HG03520 (cell line): ENCODE results near the gene CCDC136.

ENCODE experiments used
- ATAC-seq: cut with Tn5 transposase; IDR thresholded peaks from one replicate; pipeline ENCODE4 v1.9.1; 2021; ENCODE audit warnings: mild to moderate bottlenecking, moderate library complexity; ENCODE audit not compliant: unreplicated experiment

CCDC136 gene

DNA sequence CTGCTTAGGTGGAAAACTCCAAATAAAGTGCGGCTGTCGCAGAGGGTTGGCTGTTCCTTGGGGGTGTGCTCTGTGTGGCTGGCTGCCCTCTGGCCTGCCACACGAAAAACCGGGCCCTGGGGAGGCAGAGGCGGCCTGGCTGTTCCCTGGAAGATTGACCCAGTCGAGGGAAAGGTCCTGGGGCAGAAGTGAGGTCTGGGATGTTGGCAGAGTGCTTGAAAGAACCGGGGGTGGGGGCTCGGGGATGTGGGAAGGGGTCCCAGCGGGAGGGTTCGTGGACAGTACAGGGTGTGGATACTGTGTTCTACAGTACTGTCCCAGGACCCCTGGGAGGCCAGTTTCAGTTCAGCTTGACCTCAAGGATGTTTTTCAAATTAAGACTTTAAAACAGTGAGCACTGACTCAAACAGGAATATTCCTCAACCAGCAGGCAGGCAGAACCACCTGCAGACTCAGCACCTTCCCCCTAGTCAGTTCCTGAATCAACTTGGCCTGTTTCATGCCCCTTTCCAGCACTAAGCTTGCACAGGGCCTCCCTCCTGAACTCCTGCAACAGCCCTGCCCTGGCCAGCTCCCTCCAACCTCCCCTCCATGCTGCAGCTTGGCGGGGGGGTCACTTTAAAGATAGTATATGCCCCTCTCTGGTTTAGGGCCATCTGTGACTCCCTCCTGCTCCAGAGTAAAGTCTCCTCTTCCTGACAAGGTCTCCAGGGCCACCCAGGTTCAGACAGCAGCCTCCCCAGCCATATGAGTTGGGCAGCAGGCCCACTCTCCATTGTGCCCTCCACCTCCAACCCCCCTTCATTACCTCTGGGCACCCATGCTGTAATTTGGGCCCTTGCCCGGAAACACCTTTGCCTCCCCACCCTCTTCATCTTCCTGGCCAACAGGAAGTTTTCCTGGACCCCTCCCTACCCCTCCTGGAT, 67.7 kb downstream of the CCDC136 start:
- ATAC-seq = no peak

DNA sequence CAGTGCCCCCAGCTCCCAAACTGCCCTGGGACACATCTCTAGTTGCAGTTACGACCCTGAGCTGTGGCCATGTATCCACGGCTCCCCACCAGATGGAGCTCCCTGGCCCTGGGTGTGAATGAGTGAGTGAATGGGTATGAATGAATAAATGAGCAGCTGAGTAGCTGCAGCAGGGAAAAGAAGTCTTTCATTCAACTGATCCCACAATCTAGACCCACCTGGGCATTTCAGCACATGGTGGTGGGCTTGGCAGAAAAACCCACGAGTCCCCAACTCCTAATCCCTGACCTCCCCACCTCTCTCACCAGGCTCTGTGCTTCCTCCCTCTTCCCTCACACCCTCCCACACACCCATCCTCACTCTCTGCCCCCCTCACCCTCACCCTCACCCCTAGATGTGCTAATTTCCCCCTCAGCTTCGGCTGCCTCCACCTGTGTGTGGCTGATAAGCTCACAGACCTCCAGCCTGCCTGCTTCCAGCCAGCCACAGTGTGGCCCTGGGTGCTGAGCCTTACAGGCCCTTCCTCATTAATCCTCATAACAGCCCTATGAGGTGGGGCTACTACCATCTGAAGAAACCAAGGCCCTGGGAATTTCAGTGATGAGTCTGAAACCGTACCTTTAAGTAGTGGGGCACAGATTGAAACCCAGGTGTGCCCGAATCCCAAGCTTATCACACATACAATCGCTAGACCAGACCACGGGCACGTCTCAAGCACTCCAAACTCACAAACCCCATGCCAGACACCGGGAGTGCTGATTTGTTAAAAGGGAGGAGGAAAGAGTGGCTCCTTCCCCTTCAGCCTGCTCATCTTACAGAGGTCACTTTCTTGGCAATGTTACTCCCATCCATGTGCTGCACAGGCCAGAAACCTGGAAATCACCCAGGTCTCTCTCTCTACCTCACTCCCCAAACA, 68.6 kb downstream of the CCDC136 start:
- ATAC-seq = no peak

DNA sequence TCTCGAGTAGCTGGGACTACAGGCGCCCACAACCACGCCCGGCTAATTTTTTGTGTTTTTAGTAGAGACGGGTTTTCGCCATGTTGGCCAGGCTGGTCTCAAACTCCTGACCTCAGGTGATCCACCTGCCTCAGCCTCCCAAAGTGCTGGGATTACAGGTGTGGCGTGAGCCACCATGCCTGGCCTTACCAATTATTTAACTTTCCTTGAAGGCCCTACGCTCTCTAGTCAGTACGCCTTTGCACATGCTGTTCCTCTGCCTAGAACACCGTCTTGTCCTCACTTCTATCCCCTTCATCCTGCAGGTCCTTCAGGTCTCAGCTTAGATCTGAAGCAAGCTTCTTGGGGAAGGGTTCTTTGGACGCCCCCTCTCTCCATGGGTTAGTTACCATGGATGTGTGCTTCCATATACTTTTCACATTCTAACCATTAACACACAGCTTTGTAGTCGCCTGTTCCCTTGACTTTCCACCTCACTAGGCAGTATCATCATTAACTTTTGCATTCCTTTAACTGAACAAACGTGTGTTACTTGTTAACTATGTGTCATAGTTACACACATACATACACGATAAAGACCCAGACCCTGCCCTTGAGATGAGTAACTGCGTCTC, 70.3 kb downstream of the CCDC136 start:
- no peak for ATAC-seq

DNA sequence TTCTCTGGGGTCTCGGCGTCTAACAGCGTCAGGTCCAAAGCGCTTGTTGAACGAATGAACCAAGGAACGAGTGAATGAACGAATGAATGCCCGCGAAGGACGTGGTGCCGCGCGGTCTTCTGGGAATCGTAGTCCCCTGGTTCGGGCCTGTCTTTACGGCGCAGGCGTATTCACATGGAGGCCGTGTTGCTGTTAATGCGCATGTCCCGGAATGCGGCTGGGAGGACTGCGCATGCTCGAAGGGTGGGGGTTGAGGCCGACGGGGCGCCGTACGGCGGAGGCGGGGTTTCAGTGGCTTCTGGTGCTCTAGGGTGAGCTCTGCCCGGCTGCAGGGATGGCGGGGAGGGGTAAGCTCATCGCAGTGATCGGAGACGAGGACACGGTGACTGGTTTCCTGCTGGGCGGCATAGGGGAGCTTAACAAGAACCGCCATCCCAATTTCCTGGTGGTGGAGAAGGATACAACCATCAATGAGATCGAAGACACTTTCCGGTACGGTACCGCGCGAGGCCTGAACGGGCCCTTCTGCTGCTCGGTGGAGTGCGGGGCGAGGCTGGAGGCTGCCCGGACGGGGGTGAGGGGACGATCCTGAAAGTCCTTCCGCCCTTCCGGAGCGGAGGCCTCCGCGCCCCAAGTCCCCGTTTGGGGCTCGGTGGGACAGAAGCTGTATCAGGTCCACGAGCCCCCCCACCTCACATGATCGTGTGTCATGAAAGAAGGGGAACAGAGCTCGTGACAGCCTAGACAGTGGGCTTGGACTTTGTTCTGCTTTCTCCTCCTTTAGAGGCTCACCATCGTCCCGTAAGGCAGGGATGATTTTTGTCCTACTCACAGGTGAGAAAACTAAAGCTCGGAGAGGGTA, 71.0 kb downstream of the CCDC136 start, which contains the start of gene ATP6V1F:
ATP6V1F (plus strand) TSS at position 286 of the 862 bp plus-strand sequence; CDS start at position 335, 49 bp downstream.
- peak; percentile 74 for ATAC-seq

DNA sequence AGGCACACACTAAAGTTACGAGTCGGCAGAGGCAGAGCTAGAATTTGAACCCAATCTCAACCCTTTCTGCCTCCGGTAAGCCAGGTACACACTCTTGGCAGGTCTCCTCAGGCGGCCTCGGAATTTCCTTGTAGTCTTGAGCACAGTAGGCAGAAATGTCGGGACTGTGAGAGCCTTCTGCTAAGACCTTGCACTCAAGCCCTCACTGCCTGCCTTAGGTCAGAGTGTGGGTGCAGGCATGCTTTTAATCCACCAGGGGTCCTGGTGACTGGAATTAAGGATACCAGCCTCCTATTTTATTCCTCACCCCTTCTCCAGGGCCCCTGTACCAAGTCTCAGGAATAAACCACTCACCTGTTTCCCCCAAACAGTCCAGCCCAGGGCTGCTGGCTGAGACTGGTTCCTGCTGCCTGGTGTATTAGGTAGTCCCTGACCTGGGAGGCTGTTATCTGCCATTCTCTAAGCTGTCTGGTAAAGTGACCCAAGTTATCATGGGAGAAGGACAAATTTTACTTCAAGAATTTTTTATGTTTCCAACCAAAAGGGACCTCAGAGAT, 71.7 kb downstream of the CCDC136 start:
- ATAC-seq = peak; percentile 34

DNA sequence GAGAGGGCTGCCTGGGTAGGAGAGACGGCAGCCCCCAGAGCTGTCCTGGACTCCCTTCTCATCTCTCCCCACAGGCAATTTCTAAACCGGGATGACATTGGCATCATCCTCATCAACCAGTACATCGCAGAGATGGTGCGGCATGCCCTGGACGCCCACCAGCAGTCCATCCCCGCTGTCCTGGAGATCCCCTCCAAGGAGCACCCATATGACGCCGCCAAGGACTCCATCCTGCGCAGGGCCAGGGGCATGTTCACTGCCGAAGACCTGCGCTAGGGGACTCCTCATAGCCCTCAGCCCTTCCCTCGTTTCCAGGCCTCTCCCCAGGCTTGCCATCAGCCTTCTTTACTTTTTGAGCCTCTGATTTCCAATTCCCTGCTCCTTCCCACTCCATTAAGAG, 73.5 kb downstream of the CCDC136 start:
- ATAC-seq = no peak

DNA sequence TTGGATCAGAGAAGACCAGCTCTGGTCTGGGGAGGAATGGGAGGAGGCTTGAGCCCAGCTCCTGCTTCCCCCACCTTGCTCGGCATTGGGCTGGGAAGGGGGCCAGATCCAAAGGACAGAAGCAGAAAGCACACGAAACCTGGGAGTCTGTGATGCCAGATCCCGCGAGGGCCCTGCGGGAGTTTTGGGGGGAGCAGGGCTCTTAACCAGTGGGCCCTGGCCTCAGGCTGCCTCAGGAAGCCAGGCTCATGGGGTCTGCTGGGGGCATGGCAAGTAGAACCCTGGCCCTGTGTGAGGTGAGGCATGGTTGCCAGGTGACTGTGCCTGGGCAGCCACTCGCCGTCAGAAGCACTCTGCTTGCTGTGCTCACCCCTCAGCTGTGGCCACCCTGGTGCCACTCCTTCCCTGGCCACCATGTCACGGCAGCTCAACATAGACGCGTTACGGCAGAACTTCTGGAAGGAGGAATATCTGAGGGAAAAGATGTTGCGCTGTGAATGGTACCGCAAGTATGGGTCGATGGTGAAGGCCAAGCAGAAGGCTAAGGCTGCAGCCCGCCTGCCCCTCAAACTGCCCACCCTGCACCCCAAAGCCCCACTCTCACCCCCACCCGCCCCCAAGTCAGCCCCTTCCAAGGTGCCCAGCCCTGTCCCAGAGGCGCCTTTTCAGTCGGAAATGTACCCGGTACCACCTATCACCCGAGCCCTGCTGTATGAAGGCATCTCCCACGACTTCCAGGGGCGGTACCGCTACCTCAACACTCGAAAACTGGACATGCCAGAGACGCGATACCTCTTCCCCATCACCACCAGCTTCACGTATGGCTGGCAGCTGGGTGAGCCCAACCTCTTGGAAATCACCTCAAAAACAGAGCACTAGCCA, 74.5 kb downstream of the CCDC136 start:
- ATAC-seq = no peak

DNA sequence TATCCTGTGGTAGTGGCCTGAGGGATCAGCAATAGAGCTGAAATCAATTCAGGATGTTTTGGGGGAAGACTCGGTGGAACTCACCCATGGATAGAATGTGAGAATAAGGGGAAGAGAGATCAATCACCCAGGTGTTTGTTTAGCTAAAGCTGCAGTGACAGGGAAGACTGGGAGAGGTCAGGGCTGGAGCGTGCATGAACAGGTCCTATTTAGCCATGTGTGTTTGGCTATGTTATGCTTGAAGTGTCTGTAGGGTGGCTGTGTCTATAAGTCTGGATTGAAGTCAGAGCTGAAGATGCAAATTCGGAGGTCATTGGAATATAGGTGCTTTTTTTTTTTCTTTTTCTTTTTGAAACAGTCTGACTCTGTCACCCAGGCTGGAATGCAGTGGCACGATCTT, 75.5 kb downstream of the CCDC136 start:
- no peak for ATAC-seq

DNA sequence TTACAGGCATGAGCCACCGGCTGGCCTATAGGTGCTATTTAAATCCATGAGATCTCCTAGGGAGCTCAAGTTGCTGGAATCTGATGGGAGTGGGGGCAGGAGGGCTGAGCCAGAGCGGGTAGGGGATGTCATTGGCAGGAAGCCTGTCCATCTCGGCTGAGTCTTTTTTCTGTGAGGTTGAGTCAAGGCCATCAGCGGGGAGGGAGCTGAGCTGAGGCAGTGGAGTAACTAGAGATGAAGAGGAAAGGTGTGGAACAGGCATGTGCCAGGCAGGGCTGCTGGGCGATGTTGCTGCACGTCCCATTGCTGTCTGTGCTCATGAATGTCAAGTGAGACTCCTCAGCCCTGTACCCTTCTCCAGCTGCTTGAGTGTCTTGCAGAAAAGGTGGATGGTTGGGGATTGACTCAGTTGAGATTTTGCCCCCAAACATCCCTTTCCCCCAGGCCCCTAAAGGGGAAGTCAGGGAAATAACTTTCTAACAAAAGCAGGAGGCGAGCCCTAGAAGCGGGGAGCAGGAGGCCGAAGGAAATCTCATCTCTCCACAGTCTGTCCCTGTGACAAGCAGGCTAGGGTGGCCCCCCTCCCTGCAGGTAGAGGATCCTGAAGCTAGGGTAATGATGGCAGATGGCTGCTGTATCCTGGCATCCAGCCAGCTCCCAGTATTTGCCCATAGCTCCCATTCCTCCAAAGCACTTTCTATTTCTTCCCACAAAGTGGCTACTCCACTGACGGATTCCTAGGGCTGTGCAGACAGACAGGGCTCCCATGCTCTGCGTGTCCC, 76.3 kb downstream of the CCDC136 start:
- no peak for ATAC-seq

DNA sequence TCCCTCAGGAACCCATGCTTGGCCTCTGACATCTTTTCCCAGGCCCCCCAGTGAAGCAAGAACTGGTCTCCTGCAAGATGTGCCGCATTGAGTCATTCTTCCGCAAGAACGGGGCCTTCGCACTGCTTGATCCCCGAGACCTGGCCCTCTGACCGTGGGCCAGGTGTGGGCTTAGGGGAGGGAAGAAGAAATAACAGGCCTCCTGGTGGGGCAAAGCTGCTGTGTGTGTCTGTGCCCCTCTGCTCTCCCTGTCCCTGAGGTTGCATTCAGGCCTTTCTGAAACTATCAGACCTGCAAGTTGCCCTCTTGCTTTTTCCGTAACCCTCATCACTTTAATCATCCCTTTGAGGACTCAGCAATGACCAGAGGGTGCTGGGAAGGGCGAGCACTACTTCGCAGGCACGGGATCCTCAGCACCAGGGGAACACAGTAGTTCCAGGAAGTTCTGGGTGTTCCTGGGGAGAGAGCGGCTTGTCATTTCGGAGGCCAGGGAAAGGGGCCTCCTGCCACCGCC, 76.9 kb downstream of the CCDC136 start:
- ATAC-seq = no peak

DNA sequence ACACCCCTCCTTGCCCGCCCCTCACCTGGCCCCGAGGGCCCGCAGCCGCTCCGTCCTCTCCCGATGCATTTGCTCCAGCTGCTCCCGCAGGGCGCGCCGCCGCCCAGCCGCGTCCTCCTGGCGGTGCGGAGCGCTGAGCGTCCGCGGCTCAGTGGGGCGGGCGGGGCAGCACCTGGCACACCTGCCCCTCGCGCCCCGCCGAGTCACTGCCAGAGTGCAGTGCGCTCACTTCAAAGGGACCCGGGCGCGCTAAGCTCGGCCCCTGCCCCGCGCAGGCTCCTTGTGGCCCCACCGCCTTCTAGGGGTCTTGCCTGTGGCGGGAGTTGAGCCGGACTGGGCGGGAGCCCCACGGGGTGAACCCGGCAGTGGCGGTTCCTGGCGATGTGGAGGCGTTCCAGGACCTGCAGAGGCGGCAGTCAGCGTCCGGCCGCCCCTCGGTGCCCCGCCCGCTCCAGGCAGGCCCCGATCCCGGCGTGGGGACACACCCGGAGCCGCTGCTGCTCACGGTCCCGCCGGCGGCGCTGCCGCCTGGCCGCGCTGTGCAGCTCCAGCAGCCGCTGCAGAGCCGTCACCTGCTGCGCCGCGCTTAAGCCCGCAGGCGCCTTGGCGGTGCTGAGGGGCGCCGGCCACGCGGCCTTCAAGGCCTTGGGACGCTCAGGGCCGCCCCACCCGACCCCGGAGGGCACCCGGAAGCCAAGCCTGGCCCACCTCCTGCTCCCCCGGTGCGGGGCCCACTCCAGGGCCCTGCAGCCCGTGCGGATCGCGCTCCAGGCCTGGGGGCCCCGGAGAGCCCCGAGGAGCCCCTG, 77.6 kb downstream of the CCDC136 start:
- ATAC-seq = peak; percentile 61

DNA sequence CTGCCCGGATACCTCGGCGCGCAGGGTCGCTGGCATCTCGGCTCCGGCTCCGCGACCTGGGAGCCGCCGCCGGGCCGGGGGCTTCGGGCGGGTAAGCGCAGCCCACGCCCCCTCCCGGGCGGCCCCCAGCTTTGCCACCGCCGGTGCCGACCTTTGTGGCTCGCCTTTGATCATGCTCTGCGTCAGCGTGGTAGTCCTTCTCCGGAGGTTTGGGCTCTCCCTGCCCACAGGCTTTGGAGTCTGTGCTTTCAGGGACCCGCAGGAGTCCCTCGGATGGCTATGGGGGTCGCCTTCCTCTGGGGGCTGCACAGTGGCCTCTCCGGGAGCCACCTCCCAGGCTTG, 78.1 kb downstream of the CCDC136 start:
- peak; percentile 10 for ATAC-seq

DNA sequence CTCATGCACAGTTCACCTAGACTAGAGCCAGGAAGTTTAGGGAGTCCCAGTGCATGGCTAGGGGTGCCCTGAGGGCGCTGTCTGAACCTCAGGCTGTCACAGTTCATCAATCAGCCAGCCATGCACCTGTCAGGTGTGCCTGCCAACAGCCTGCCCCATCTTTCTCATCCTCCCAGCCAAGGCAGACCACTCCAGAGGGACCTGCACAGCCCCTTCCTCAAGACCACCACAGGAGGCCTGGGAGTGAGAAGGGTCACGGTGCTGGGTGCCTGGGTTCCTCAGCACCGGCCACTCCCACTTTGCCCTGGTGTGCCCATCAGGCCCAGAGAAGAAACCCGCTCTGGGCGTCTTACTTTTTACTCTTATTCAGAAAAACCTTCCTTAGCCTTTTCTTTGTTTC, 79.3 kb downstream of the CCDC136 start:
- ATAC-seq = no peak
